GM18499 (cell line): Measurements from ENCODE around the gene SMPD3.
A peak's percentile ranks its signal among the peaks of the same experiment; 100 is the strongest.
"Not testable (repeated sequence)": the region's sequence is repeated elsewhere in the genome, so short reads cannot be mapped to it uniquely, and the experiment has no call there.

Experiments used
- ATAC-seq: cut with Tn5 transposase; IDR thresholded peaks from one replicate; pipeline ENCODE4 v1.9.1; 2021; ENCODE audit warnings: moderate number of reproducible peaks; ENCODE audit not compliant: insufficient read depth, unreplicated experiment

SMPD3 gene

DNA sequence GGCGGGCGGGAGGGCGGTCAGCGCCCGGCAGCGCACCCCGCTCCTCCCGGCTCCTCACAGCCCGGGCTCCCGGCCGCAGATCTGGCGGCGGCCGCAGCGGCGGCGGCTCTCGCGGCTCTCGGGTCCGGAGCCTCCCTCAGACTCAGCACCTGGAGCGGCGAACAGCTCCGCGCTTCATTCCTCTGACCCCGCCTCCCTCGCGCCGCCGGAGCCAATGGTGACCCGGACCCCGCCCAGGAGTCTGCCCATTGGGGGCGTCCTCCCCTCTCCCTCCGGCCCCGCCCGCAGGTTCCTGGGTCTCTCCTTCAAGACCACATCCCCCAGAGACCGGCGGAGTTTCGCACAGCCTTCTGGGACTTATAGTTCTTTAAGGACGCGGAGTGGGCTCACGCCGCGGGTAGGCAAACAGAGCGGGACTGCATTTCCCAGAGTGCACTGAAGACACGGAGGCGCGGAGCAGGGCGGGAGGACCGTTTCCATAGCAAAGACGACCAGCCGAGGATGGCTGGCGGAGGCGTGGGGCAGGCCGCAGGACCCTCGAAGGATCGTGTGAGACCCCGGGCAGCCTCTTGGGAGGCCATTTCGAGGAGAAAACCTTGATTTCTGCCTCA is at the start of gene SMPD3:
TSS of gene SMPD3 (minus strand) at position 149 of the 611 bp plus-strand sequence. CDS start 76,327 bp downstream, outside the sequence.
- peak; percentile 82 for ATAC-seq

DNA sequence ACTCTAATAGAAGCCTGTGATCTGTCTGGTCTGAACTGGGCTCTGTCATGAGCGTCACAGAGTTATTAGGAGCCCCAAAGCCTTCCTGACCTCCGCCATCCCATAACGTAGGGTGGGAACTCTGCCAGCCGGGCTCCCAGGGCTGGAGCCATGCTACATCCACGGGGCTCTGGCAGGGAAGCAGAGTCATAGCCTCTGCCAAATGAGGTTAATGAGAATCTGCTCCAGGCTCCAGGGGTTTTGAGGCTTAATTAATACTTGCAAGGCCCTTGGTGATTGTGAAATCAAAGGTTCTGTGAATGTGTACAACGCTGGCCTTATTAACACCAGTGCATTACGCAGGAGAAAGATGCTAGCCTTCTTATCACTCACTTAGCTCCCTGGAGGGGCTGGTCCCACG is 48.4 kb upstream of the SMPD3 start:
- no peak for ATAC-seq

DNA sequence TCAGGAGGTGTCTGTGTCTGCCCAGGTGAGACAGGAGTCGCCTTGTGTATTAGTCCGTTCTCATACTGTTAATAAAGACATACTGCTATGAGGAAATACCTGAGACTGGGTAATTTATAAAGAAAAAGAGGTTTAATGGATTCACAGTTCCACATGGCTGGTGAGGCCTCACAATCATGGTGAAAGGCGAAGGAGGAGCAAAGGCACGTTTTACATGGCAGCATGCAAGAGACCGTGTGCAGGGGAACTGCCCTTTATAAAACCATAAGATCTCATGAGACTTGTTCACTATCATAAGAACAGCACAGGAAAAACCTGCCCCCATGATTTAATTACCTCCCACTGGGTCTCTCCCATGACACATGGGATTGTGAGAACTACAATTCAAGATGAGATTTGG is 46.0 kb upstream of the SMPD3 start:
- not testable (repeated sequence) for ATAC-seq

DNA sequence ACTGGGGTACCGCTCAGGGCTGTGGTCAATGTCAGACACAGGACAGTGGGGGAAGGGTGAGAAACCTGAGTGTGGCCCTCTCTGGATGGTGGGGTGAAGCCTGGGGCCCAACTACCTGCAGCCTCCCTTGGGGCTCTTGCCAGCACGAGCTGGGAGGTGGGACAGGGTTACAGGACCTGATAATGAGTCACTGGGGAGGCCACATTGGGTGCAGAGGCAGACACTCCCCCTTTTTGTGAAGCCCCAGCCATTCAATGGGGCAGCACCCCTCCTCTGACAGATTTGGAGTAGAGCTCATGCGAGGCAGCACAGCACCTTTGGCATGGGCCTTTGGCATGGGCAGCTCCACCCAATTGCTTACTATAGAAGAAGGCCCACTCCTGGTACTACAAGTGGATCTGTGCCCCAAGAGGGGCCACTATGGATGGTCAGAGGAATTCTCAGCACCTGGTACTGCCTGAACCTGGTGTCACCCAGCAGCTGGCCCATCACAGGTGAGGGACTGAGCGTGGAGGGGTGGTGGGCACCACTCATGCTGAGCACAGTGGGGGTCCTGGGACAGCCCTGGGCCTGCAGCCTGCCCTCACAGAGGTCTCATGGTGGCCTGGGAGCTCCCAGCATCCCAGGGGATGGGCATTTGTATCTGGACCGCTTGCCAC is 45.2 kb upstream of the SMPD3 start:
- no peak for ATAC-seq

DNA sequence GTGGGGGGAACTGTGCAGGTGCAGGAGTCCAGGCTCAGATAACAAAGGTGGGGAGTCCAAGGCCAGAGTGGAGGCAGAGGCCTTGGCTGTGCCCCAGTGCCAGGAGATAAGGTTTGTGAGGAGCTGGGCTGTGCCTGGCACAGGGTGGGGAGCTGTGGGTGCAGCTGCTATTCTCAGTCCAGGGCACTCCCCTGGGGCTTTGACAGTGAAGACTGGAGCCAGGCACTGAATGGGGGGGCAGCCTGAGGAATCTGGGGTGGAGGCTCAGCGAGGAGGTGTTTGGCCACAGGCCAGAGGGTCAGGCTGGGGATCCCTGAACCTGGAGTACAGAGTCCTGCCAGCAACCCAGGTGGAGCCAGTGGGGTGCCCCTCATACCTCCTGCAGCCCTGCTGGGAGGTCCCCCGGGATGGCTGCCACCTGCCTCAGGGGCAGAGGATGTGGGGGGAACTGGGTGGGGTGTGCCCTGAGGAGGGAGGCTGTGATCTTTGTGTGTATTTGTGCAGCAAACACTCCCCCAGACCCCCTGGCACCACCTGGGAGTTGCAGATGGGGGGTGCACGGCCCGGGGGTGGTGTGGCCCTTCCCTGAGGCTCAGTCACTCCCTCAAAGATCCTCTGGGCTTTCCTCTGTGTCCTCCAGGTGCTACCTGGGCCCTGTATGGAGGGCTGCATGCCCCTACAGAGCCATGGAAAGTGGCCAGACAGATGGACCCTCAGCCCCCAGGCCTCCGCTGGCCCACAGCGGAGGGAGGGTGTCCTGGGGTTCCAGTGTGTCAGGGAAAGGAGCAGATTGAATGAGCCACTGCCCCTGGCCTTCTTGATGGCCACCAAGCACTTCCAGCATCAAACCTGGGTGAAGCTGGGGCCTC is 44.5 kb upstream of the SMPD3 start:
- no peak for ATAC-seq

DNA sequence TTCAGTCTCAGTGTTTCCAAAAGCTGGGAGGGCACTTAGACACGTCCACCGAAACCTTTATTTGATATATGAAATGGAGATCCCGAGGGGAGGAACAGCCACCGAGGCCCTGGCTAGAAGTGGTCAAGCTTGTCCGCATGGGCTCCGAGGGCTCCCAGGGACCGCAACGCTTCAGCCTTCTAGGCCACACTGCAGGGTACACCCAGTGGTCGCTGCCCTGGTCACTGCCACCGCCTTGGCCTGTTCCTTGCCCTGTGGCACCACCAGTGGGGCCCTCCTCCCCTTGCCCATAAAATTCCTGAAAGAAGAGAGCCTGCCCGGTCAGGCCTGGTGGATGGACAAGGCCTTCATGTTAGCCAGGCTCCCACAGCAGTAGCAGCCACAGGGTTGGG is 43.8 kb upstream of the SMPD3 start:
- ATAC-seq: no peak

DNA sequence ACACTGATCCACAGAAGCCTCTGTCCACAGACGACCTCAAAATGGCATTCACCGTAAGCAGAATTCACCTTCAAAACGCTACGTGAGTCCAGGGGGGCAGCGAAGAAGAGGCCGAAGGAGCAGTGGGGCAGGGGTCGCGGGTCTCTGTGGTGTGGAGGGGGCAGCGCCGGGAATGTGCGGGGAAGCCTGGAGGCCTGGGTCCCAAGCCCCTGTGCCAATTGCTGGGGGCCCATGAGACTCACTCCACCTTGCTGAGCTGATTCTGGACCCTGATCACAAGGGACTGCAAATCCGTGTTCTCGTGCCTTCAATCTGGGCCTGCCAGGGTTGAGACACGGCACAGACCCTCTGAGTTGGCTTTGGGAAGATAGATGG is 43.3 kb upstream of the SMPD3 start:
- ATAC-seq: no peak

DNA sequence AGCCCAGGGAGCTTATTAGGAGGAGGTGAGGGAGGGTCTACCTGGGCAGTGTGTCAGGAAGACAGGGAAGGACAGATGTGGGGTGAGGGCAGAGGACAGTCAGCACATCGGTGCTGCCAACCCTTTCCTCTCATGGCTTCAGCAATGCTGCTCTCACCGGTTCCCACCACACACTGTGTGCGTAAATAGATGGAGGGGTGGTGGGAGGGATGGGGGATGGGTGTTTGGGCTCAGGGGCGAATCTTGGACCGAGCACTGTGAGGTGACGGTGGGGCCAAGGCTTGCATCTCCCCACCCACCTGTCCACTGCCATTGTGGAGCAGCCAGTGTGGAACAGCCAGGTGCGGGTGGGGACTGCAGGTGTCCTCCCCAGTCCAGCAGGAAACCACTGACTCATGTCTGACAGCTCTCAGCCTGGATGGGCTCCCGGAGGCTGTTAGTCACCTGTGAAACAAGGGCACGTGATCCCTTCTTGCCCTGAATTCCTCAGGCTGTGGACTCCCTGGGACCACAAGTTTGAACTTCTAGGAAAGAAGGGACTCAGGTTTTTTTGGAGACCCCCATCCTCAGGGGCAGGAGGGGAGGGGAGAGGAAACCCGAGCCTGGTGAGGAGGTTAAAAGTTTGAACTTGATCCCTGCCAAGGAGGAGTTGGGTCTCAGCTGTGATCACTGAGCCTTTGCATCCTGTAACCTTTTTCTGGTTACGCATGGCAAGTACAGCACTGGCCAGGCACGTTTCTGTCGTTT is 42.7 kb upstream of the SMPD3 start:
- ATAC-seq: no peak

DNA sequence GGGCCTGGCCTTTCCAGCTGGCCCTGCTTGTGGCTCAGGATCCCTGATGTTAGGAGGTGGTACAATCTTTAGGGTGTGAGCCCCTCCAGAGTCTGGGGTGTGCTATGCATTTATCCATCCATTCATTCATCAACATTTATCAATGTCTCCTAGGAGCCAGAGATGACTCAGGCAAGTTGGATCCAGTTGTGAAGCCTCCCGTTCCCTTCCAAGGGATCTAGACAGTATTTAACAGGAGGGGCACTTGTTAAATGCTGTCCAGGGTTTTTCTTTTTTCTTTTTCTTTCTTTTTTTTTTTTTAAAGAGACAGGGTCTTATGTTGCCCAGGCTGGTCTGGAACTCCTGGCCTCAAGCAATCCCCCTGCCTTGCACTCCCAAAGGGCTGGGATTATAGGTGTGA is 42.0 kb upstream of the SMPD3 start:
- no peak for ATAC-seq

DNA sequence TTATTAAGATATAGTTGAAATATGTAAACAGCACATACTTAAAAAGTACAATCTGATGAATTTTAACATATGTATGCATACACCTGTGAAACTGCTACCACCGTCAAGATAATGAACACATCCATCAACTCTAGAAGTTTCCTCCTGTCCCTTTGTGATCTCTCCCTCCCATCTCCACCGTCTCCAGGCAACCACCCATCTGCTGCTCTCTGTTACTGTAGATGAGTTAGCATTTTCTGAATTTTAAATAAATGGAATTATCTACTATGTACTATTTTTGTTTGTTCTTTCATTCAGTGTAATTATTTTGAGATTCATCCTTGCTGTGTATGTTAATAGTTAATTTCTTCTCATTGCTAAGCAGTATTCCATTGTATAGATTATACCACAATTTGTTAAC is 40.2 kb upstream of the SMPD3 start:
- no peak for ATAC-seq

DNA sequence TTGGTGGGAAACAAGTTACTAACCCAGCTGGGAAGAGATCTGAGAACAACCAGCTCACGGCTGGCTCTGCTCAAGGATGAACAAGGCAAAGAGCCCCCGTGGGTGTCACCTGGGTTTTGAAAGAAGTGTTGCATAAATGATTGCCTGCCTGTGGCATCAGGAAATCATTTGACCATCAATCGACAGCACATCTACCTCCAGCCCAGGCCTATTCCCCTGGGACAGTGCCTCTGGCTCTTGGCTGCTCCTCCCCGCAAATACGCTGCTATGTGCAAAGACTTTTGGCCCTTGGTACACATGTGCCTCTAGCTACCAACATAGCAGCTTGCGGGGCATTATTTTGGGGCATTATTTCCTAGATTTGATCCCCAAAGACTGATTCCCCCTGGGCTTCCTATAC is 39.4 kb upstream of the SMPD3 start:
- ATAC-seq: no peak

DNA sequence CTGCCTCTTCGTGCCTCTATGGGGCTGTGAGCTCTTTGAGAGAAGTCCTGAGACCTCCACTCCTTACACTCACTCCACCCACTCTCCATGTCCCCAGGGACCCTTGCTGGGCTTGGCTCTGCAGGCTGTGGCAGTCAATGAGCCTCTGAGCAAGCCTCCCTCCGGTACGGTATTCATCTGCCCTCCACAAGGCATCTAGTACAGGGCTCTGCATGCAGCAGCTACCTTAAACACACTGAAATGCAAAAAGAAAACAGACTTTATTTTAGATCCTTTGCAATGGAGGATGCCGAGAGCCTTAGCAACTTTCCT is 38.9 kb upstream of the SMPD3 start:
- ATAC-seq: no peak

DNA sequence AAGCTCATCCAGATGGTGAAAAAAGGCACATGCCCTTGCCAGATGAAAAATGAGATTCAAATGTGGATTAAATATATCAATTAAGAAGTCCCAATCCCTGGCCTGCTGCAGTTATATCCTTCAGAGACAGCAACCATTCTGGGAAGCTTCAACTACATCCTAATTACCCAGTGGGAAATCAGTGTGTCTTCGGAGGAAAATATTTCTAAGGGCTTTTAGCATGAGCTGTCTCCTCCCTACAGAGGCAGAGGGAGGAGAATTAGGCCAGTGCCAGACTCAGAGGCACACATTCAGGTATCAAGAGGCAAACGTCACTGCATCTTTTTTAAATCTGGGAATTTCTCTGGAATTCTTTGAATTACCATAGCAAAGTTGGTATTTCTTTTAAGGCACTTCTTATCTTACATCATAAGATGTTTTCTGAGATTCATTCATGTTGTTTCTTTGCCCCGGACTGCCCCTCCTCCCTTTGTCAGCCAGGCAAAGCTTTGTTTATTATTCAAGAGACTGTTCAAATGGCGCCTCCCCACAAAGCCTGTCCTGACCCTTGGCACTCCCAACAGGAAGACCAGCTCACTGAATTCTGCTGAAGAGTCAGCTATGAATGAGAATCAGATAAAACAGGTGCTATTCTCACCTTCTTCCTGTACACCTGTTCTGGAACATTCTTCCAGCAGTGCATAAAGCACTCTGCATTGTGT is 38.3 kb upstream of the SMPD3 start:
- no peak for ATAC-seq

DNA sequence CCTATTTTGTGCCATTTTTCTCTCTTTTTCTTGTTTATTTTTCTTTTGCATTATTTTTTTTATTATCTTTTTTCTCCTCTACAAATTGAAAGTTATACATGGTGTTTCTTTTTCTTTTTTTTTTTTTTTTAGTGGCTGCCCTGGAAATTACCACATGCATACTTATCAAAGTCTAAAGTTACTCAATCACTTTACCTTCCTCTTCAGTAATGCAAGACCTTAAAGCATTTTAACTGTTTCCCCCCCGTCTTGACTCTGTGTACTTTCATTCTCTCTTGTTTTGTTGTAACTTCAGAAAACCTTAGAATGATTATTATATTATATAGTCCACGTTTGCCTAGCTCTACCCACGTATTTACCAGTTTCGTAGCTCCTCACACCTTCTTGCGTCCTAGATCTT is 33.3 kb upstream of the SMPD3 start:
- no peak for ATAC-seq

DNA sequence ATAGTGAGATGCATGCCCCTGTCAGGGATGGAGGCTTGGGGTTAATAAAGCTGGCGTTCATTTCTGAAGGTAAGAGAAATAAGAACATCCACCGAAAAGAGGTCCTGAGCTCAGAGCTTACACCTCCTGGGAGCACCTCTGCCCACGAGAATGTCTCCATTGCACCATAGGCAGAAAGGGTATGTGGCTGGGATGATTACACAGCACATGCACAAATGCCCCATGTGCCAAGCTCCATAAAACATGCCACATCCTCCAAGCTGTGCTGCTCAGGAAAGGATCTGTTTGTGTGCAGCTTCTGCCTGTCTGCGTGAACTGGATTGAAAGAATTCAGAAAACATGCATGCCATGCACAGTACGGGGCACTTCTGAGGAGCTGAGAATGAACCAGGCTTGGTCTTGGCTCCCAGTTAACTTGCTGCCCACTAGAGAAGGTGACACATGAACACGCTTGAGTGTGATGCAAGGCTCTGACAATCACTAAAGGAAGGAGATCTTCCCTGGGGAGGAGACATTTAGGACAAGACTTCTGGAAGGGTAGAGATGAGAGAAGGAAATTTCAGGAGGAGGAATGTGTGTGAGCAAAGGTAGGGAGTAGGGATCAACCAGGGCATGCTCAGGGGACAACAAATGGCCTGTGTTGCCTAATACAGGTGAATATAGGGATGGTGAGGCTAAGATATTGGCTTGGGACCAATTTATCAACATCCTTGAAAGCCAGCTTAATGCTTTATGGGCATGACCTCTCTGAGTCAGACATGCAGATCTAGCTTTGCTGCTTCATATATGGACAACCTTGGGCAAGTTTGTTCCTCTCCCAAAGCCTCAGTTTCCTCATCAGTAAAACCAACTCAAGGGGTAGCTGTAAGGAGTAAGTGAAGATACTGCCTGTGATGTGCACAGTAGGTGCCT is 32.0 kb upstream of the SMPD3 start:
- no peak for ATAC-seq

DNA sequence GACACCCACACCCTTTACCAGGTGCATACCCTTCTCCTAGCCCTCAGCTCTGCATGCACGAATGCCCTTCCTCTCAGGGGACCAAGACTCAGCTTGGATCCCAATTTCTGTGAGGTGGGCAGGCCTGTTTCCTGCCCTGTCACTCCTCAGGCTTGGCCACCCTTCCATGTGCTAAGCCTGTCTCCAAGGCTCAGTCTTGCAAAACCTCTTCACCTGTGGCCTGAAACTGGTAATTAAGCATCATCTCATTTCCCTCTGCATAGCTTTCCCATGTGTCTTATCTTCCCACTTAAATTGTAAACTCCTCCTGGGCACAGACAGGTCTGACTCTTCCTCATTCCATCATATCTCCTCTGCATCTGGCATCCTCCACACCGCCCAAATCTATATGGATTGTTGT is 31.0 kb upstream of the SMPD3 start:
- no peak for ATAC-seq

DNA sequence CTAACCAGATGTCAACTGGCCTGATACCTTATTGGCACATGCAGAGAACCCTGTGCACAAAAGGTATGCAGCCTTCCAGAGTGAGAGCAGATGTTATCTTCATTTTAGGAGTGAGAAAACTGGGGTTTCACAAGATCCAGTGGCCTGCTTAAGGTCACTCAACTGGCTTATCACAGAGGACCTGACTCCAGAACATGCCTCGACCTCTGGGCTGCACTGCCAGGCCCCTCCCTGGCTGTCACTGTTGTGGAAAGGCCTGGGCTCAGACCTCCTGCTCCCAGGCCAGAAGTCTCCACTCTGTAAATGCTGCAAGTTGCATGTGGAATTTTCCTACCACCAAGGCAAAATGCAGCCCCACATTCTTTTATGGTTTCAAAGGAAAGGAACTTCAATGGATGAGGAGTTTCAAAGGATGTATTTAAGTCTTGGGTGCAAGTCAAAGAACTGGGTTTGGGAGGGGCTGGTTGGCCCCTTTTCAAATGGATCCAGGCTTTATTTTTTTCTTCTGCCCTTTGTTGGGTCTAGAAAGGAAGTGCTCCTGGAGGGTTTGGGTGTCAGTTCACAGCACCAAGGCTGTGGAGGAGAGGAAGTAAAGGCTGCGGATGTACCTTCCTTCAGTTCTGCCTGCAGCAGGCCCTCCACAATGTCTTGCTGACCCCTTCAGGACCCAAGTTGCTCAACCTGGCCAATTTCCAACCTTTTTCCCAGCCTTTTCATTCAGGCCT is 30.4 kb upstream of the SMPD3 start:
- ATAC-seq: no peak

DNA sequence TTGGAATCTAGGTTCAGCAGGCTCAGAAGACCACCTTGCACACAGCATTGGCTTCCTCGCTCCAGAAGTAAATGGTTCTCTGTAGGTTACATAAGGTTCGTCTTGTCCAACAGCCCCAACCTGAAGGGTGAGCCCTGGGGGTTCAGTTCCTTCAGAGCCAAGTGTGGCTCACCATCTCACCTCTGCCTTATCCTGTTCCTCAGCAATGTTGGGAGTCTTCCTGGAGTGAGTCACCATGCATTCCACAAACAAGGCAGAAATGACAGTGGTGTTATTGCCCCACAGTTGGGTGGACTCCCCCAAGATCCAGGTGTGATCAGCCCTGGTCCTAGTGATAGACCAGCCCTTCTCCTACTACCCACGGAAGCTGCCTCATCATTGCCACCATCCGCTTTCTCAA is 26.8 kb upstream of the SMPD3 start:
- ATAC-seq: no peak
